HG03565 (cell line): Measurements from ENCODE around the gene VWCE.
"Not testable (repeated sequence)": the region's sequence is repeated elsewhere in the genome, so short reads cannot be mapped to it uniquely, and the experiment has no call there.

ENCODE experiments used
- ATAC-seq: cut with Tn5 transposase; IDR thresholded peaks from one replicate; pipeline ENCODE4 v1.9.1; 2021; ENCODE audit warnings: mild to moderate bottlenecking, moderate library complexity; ENCODE audit not compliant: unreplicated experiment

VWCE gene

DNA sequence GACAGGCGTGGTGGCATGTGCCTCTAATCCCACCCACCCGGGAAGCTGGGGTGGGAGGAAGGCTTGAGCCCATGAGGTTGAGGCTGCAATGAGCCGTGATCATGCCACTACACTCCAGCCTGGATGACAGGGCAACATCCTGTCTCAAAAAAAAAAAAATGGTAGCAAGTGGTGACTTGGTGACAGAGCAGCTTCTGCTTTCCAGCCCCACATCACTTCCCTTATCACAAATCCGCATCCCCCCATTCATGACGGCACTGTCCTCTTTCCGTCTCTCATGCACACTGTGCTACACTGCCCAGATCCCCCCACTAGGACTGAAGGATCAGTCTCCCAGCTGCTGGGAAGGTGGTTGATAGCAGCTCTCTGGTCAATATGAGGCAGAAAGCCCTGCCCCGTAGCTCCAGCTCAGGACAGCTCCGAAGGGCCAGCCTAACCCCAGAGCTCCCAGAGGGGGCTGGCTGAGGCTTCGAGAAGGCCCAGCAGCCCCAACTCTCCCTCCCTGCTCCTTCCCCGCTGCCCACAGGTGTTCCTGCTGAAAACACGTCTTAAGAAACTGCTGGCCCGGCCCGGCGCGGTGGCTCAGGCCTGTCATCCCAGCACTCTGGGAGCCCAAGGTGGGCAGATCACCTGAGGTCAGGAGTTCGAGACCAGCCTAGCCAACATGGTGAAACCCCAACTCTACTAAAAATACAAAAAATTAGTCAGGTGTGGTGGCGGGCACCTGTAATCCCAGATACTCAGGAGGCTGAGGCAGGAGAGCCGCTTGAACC, 38.2 kb downstream of the VWCE start:
- no peak for ATAC-seq

DNA sequence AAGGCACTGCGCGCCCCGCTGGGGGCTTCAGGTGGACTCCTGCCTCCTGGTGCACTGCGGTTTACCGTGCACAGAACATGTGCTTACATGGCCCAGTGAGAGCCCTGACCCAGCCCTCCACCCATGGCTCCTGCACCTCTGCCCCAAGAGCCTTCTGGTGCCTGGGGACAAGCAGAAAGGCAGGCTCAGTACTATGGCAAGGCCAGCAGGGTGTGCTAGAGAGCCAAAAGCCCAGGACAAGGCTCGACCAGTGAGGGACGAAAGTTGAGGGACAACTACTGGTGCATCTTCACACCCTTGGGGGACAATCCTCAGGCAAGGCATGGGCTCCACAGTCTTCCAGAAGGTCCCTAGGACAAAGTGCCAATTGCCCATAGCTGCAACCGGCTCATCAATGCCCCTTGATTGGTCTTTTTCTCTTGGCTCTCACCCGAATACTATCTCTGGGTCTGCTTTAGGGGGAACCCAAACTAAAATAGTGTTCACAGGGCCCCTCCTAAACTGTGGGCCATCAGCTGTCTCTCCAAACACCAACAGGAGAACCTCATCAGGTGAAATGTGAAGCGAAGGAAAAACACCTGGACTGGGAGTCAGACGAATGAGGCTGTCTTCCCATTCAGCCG, 40.6 kb downstream of the VWCE start:
- no peak for ATAC-seq

DNA sequence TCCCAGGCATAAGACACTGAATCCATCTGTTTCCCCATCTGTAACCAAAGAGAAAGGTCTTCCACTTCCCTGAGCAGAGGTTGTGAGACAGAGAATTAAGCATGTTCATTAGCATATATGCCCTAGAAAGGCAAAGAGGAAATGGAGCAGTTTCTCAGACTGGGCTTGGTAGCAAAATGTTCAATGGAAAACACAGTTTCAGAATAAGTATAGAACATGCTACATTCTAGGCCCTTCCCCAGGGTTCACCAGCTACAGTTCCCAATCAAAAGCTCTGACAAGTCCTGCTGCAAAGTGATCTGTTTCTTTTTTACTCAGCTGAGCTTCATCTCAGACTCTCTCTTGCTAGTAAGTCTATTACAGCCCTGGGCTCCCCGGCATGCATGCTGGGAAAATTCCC, 42.8 kb downstream of the VWCE start:
- ATAC-seq, result not testable (repeated sequence)

DNA sequence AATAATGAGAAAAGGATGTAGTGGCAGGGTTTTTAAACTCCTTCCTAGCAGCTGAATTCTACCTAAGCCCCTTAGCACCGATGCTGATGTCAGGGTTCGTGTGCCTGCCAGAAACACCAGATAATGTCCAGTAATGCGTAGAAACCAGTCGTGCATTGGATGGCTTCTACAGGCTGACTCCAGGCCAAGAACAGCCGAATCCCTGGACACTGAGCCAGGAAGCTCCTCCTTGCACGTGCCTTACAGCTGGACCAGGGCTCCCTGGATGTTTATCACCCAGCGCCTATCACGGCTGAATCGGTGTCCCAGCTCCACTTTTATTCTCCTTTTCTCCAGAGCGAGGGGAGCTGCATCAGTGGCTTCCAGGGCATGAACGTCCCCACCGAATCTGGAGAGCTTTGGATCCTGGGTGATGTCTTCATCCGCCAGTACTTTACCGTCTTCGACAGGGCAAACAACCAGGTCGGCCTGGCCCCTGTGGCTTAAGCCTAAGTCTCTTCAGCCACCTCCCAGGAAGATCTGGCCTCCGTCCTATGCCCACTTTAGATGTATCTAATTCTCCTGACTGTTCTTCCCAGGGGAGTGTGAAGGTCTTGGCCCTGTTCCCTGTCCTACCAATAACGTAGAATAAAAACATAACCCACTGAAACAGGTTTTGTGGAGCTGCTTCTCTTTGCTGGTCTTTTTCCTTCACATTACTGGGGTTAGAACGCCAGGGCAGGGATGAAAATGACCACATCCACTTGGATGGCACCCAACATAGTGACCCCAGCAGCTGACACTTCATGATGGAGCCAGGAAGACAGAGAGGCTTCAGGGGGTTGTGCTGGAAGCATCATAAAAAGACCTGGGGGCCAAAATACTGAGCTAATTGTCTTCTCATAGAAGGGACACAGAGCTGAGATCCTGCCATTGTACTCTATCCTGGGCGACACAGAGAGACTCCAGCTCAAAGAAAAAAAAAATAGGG, 44.0 kb downstream of the VWCE start:
- not testable (repeated sequence) for ATAC-seq

DNA sequence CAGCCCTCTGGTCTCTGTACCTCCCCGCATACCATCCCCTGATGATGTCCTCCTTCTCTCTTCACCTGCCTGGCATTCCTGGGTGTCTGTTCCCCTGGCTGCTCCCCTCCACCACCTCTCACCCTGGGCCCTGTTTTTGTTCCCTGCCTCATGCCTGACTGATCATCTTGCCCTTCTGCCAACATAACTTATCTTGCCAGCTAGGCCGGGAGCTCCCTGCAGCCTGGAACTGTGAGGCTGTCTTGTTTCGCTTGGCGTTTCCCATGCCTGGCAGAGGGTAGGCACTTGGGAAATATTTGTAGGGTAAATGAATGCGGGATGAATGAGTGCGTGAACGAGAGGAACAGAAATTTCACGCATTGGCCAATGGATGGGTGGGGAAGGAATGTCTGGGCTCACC, 45.9 kb downstream of the VWCE start:
- not testable (repeated sequence) for ATAC-seq

DNA sequence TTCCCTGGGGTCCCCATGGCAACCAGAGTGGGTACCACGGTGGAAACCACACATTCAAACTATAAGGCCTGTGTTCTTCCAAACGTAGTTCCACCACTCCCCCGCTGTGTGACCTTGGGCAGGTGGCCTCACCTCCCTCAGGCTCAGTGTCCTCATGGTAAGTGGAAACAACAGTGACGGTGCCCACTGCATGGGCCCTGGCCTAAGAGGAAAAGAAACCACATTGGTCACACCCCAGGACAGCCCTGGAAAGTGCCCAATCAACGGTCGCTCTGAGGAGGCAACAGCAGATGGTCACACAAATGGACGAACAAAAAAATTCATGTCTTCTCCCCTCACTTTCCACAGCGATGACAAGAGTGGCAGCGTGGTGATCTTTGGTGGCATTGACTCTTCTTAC, 47.0 kb downstream of the VWCE start:
- not testable (repeated sequence) for ATAC-seq

DNA sequence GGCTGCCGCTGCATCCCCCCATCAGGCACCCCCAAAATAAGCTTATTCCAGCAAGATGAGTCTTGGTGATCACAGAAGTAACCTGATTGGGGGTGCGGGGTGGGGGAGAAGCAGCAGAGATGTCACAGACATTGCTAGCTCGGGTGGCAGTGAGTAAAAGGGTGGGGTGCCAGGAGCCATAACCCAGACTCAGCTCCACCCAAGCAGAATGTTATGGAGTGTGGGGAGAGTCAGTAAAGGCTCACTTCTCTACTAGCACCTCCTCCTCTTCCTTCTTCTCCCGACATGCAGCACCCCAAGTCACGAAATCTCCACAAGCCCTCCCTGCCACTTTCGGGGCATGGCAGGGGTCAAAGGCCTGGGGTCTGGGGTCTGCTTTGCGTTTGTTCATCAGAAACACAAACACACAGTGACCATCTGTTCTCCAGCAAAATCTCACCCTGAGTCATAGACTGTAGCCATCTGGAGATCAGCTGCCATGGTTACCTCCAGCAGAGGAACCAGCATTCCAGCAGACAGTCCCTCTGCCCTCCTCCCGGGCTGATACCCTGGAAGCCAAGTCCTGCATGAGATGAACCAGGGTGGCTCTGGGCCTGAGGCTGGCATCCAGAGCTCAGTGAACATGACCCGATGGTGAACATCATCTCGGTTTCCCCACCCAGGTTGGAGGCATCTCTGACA, 49.7 kb downstream of the VWCE start:
- ATAC-seq, result not testable (repeated sequence)

DNA sequence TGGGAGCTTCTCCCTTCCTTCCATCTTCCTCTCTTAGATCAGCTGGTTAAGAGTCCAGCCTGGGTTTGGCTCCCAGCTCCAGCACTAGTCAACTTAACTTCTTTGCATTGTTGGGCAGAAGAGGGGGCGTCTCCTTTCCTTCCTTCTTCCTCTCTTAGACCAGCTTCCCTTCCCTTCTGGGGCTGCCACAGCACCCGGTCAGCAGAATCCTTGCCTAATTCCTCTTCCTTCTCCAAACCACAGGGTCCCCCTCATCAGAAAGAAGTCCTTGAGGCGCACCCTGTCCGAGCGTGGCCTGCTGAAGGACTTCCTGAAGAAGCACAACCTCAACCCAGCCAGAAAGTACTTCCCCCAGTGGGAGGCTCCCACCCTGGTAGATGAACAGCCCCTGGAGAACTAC, 53.6 kb downstream of the VWCE start:
- not testable (repeated sequence) for ATAC-seq

DNA sequence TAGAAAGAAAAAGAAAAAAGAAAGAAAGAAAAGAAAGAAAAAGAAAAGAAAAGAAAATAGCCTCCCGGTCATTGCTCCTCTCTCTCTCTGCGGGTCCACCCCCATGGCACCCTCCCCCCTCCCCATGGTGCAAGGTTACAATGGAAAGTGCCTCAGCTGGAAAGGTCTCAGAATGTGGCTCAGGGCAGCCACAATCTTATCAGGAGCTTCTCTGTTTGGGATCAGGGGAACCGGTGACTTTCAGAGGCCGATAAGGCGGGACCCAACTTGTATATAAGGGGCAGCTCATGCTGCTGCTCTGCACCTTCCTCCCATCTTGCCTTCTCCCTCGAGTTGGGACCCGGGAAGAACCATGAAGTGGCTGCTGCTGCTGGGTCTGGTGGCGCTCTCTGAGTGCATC, 54.2 kb downstream of the VWCE start, which contains the start of gene PGA5:
TSS of gene PGA5 (plus strand) at position 301 of the 400 bp plus-strand sequence. CDS start at position 353, 52 bp downstream.
- ATAC-seq, result not testable (repeated sequence)

DNA sequence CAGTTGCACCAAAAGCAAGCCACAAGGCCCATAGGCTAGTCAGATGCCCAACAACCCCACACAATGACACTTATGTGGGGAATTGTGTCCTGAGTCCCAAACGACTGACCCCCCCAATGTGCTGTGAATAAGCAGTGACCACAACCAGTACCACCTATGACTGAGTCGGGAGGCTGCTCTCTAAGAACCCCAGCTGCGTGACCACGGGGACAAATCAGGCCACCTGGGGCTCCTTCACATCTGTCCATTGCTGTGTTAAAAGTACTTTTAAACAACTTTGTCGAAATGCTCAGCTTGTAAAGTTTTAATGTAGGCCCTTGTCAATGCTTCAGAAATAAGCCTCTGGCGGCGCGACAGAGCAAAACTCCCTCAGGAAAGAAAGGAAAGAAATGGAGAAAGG, 54.8 kb downstream of the VWCE start:
- ATAC-seq, result not testable (repeated sequence)

DNA sequence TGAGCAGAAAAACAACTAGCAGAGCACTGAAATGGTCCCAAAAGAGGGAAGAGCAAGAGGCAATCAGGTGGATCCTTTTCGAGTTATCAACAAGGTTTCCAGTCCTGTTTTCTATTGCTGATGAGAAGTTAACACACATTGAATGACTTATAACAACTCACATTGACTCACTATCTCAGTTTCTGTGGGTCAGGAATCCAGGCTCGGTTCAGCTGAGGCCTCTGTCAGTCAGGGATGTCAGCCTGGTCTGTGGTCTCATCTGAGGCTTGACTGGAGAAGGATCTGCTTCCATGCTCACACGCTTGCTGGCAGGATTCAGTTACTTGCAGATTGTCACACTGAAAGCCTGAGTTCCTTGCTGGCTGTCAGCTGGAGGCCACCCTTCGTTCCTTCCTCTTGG, 58.0 kb downstream of the VWCE start:
- ATAC-seq, result not testable (repeated sequence)

DNA sequence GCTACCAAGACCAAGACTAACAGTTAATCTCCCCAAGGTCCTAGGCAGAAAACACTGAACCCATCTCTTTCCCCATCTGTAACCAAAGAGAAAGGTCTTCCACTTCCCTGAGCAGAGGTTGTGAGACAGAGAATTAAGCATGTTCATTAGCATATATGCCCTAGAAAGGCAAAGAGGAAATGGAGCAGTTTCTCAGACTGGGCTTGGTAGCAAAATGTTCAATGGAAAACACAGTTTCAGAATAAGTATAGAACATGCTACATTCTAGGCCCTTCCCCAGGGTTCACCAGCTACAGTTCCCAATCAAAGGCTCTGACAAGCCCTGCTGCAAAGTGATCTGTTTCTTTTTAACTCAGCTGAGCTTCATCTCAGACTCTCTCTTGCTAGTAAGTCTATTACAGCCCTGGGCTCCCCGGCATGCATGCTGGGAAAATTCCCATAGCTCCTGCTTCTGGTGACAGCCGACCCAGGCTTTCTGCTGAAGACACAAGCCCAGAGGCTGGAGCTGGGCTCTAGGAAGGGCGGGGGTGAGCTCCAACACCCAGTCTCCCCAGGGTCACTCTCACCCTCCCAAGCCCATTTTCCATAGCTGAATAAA, 62.5 kb downstream of the VWCE start:
- ATAC-seq, result not testable (repeated sequence)

DNA sequence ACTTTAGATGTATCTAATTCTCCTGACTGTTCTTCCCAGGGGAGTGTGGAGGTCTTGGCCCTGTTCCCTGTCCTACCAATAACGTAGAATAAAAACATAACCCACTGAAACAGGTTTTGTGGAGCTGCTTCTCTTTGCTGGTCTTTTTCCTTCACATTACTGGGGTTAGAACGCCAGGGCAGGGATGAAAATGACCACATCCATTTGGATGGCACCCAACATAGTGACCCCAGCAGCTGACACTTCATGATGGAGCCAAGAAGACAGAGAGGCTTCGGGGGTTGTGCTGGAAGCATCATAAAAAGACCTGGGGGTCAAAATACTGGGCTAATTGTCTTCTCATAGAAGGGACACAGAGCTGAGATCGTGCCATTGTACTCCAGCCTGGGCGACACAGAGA, 63.5 kb downstream of the VWCE start:
- ATAC-seq, result not testable (repeated sequence)

DNA sequence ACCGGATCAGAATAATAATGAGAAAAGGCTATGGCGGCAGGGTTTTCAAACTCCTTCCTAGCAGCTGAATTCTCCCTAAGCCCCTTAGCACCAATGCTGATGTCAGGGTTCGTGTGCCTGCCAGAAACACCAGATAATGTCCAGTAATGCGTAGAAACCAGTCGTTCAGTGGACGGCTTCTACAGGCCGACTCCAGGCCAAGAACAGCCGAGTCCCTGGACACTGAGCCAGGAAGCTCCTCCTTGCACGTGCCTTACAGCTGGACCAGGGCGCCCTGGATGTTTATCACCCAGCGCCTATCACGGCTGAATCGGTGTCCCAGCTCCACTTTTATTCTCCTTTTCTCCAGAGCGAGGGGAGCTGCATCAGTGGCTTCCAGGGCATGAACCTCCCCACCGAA, 64.1 kb downstream of the VWCE start:
- ATAC-seq, result not testable (repeated sequence)

DNA sequence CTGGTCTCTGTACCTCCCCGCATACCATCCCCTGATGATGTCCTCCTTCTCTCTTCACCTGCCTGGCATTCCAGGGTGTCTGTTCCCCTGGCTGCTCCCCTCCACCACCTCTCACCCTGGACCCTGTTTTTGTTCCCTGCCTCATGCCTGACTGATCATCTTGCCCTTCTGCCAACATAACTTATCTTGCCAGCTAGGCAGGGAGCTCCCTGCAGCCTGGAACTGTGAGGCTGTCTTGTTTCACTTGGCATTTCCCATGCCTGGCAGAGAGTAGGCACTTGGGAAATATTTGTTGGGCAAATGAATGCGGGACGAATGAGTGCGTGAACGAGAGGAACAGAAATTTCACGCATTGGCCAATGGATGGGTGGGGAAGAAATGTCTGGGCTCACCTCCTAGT, 65.7 kb downstream of the VWCE start:
- not testable (repeated sequence) for ATAC-seq

DNA sequence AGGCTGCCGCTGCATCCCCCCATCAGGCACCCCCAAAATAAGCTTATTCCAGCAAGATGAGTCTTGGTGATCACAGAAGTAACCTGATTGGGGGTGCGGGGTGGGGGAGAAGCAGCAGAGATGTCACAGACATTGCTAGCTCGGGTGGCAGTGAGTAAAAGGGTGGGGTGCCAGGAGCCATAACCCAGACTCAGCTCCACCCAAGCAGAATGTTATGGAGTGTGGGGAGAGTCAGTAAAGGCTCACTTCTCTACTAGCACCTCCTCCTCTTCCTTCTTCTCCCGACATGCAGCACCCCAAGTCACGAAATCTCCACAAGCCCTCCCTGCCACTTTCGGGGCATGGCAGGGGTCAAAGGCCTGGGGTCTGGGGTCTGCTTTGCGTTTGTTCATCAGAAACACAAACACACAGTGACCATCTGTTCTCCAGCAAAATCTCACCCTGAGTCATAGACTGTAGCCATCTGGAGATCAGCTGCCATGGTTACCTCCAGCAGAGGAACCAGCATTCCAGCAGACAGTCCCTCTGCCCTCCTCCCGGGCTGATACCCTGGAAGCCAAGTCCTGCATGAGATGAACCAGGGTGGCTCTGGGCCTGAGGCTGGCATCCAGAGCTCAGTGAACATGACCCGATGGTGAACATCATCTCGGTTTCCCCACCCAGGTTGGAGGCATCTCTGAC, 68.5 kb downstream of the VWCE start:
- not testable (repeated sequence) for ATAC-seq

DNA sequence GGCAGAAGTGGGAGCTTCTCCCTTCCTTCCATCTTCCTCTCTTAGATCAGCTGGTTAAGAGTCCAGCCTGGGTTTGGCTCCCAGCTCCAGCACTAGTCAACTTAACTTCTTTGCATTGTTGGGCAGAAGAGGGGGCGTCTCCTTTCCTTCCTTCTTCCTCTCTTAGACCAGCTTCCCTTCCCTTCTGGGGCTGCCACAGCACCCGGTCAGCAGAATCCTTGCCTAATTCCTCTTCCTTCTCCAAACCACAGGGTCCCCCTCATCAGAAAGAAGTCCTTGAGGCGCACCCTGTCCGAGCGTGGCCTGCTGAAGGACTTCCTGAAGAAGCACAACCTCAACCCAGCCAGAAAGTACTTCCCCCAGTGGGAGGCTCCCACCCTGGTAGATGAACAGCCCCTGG, 72.4 kb downstream of the VWCE start:
- not testable (repeated sequence) for ATAC-seq

DNA sequence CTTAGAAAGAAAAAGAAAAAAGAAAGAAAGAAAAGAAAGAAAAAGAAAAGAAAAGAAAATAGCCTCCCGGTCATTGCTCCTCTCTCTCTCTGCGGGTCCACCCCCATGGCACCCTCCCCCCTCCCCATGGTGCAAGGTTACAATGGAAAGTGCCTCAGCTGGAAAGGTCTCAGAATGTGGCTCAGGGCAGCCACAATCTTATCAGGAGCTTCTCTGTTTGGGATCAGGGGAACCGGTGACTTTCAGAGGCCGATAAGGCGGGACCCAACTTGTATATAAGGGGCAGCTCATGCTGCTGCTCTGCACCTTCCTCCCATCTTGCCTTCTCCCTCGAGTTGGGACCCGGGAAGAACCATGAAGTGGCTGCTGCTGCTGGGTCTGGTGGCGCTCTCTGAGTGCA, 73.1 kb downstream of the VWCE start, which contains the start of gene PGA4:
TSS of gene PGA4 (plus strand) at position 301 of the 400 bp plus-strand sequence. CDS start at position 355, 54 bp downstream.
- ATAC-seq, result not testable (repeated sequence)

DNA sequence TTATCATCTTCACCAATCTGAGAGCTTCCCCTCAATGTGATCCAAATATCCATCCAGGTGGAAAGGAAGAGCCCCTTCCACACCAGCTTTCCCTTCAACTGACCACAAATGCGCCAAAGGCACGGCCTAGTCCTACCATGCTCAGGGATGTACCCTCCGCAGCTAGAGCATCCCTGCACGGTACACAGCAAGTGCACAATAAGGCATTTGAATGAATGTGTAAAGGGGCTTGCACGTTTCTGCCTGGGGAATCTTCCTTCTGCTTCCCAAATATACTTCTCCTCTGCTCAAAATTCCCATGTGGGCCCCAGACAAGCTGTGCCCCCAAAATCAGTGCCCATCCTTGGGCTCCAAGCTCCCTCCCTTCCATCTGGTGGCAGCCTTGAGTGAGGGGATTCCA, 76.1 kb downstream of the VWCE start:
- not testable (repeated sequence) for ATAC-seq
